GM19025 (cell line): Measurements from ENCODE around the gene EDN3.

Experiments used
- ATAC-seq: cut with Tn5 transposase; IDR thresholded peaks from one replicate; pipeline ENCODE4 v1.9.1; 2021; ENCODE audit warnings: mild to moderate bottlenecking, low read depth, moderate library complexity; ENCODE audit not compliant: unreplicated experiment

The EDN3 gene

GRCh38 chr20:59360934-59361333 lies 60.5 kb downstream of the EDN3 start:
- ATAC-seq = no peak

GRCh38 chr20:59361411-59361810 lies 61.0 kb downstream of the EDN3 start:
- no peak for ATAC-seq

DNA sequence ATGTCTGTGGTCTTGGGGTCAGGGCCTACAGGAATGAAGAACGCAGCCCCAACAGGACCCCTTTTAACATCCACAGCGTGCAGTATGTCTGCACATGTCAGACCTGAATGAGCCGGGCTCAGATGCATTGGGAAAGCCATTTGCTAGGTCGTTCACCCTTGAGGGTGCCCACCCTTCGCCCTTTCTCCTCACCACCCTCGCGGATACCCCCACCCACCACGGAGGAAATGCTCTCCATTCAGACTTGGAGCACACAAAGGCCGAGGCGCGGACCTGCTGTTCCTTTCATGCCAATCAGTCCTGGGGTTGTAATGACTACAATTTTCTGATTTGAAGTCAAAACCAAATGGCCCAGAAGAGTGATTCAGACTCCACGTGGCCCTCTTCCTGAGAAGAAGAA lies 62.7 kb downstream of the EDN3 start:
- ATAC-seq = no peak

GRCh38 chr20:59364611-59365010 lies 64.2 kb downstream of the EDN3 start:
- ATAC-seq = no peak

DNA sequence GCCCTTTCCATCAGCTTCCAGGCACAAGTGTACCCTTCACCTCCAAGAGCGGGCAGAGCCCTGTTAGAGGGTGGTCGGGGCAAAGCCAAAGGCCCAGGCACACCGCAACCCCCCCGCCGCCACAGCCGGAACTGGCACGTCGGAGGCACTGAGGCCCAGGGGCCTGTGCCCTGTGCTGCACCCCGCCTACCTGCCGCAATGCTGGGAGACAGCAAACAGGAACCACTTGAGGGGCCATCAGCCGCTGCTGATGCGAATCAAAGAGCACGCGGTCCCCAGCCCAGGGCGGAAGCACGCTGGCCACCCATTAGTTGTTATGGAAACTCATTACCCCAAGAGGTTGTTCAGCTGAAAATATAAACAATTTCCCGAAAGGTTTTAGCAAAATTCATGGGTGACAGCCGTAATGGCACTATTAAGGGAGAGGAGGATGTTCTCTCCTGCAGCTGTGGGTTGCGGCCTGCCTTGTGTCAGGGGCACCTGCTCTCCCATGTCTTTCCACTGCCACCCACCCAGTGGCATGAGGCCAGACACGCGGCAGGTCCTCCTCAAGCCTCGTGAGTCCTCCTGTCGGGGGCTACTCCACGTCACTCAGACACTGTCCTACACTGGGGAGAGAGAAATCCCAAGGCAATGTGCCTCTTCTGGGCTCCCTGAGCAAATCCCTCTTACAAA lies 65.3 kb downstream of the EDN3 start:
- ATAC-seq = no peak

DNA sequence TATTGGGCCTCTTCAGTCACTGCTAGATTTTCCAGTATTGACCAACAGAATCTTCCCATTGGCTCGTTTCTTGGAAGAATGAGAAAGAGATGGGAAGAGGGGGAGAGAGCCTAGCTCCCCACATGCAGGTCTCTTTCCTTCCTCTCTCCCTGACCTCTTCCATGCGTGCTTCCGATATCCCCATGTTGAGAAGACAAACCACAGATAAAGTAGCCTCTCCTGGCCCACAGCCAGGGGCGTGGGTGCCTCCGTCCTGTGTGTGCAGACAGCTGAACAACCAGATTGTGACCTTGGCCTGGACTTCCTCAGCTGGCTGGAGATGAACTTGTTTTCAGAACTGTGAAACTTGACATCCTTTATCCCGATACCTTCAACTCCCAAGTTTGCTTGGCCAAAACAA lies 71.0 kb downstream of the EDN3 start:
- no peak for ATAC-seq

- no peak for ATAC-seq
These were observed 73.8 kb downstream of the EDN3 start for GRCh38 chr20:59374261-59374660.

DNA sequence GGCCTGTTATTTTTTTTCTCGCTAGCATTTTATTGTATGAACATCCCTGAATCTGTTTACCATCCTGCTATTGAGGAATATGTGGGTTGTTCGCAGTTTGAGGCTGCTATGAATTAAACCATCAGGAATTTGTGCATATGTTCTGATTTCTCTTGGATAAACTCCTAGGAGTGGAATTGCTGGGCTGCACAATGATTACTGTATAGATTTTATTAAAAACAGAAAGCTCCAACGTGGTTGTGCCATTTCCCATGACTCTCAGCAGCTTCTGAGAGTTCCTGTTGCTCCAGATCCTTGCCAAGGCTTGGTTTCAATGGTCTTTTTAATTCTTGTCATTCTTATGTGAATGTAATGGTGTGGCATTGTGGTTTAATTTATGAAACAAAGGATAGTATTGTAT lies 75.1 kb downstream of the EDN3 start:
- no peak for ATAC-seq
